Uterus (tissue), 4 donors: ENCODE data around the gene COL4A4. TPM values are rescaled to one million over a fixed set of nuclear protein-coding genes. Genes with fewer than 3 reads are reported as not detected.

Experiments
- DNase-seq, 2 donors: peaks; one replicate each; pipeline ENCODE4 v3.0.0-alpha.2; 2019 to 2020
- H3K27ac ChIP-seq, 2 donors: fragments of 200-600 bp; sonication (generic); 1 replicate in 1 of 2; 2 replicates in 1 of 2; pipeline ENCODE4 v1.5.1; 2016 to 2018
- H3K27me3 ChIP-seq, 2 donors: fragments of 200-600 bp; sonication (generic); one replicate each; pipeline ENCODE4 v1.5.1; 2018 to 2019; ENCODE audit warnings: control low read depth in 1 of 2
- H3K36me3 ChIP-seq, 2 donors: fragments of 200-600 bp; sonication (generic); one replicate each; pipeline ENCODE4 v1.5.1; 2019; ENCODE audit warnings: control low read depth in 1 of 2
- H3K4me1 ChIP-seq, 2 donors: fragments of 200-600 bp; sonication (generic); one replicate each; pipeline ENCODE4 v1.5.1; 2018 to 2019; ENCODE audit warnings: control low read depth in 1 of 2
- H3K4me3 ChIP-seq, 2 donors: fragments of 200-600 bp; sonication (generic); 1 replicate in 1 of 2; 2 replicates in 1 of 2; pipeline ENCODE4 v1.5.1; 2018 to 2019; ENCODE audit warnings: mild to moderate bottlenecking in 1 of 2
- H3K9me3 ChIP-seq, 2 donors: fragments of 200-600 bp; sonication (generic); one replicate each; pipeline ENCODE4 v1.5.1; 2019; ENCODE audit warnings: control low read depth in 1 of 2
- CTCF ChIP-seq, 4 experiments: fragments of 200-600 bp in 2 of 4; fragments of 450-650 bp in 2 of 4; sonication (generic) in 2 of 4; IDR thresholded peaks; one replicate each; pipeline ENCODE4 v1.5.1; 2016 to 2019; ENCODE audit warnings: antibody characterized with exemption in 4 of 4, mild to moderate bottlenecking in 2 of 4, moderate library complexity in 1 of 4
- POLR2A ChIP-seq, 2 donors: fragments of 450-650 bp; IDR thresholded peaks; one replicate each; pipeline ENCODE4 v1.6.1; 2016; ENCODE audit warnings: antibody characterized with exemption in 2 of 2, mild to moderate bottlenecking in 1 of 2, moderate library complexity in 1 of 2
- intact Hi-C: fragments of 100-400 bp; cut with DNase I; formaldehyde crosslinking; loops from one replicate; pipeline ENCODE4 v1.15.1; 2023; ENCODE audit warnings: low total_unique reads
- total RNA-seq, 4 donors: library from RNA; depleted of rRNA in 3 of 4; stranded (reverse); fragments of >200 nt in 3 of 4; gene quantifications; one replicate each; pipeline versions ENCODE4 v1.1.0 to v1.2.4, GENCODE V29; 2014 to 2023
- donor health status: DM: yes; HTN: yes; CAD: no.

COL4A4 gene
- total RNA-seq, 4 donors from 2014 or later = 0.76 to 6.4 (median 3.4) TPM

- no peaks in the 10 kb centered on the region for H3K36me3 ChIP-seq
- H3K4me3 ChIP-seq = no peak overlapping the region
- no peaks in the 10 kb centered on the region for H3K9me3 ChIP-seq
- no peaks in the 10 kb centered on the region for H3K27me3 ChIP-seq
- H3K27ac ChIP-seq = no peak overlapping the region
- no peaks in the 10 kb centered on the region for H3K4me1 ChIP-seq
- no peak for DNase-seq
- intact Hi-C loops = no loop called here
- no peak for TF ChIP-seq CTCF (IDR thresholded peaks at IDR 0.05)
- no peak for TF ChIP-seq POLR2A (IDR thresholded peaks at IDR 0.05)
Measured at GRCh38 chr2:227201771-227202170, 37.8 kb upstream of the COL4A4 start.

GRCh38 chr2:227198866-227199265, 34.9 kb upstream of the COL4A4 start:
- intact Hi-C loops = no loop called here
- TF ChIP-seq CTCF (IDR thresholded peaks at IDR 0.05) (no peak), POLR2A (IDR thresholded peaks at IDR 0.05) (no peak)
- no peaks in the 10 kb centered on the region for H3K27me3 ChIP-seq
- no peak overlapping the region for H3K4me3 ChIP-seq
- DNase-seq = no peak
- H3K27ac ChIP-seq = no peak overlapping the region
- H3K4me1 ChIP-seq = no peaks in the 10 kb centered on the region
- H3K36me3 ChIP-seq = no peaks in the 10 kb centered on the region
- no peaks in the 10 kb centered on the region for H3K9me3 ChIP-seq

GRCh38 chr2:227194219-227194618, 30.2 kb upstream of the COL4A4 start:
- Histone ChIP-seq H3K36me3 (no peaks in the 10 kb centered on the region), H3K27me3 (no peaks in the 10 kb centered on the region), H3K4me3 (no peak overlapping the region), H3K4me1 (no peaks in the 10 kb centered on the region), H3K27ac (no peak overlapping the region), H3K9me3 (no peaks in the 10 kb centered on the region)
- no peak for DNase-seq
- TF ChIP-seq CTCF (IDR thresholded peaks at IDR 0.05) (no peak), POLR2A (IDR thresholded peaks at IDR 0.05) (no peak)
- intact Hi-C loops = no loop called here

- no peak overlapping the region for H3K27ac ChIP-seq
- no peaks in the 10 kb centered on the region for H3K9me3 ChIP-seq
- no peaks in the 10 kb centered on the region for H3K36me3 ChIP-seq
- H3K27me3 ChIP-seq = no peaks in the 10 kb centered on the region
- no peaks in the 10 kb centered on the region for H3K4me1 ChIP-seq
- no peak overlapping the region for H3K4me3 ChIP-seq
- no peak for DNase-seq
- intact Hi-C loops = no loop called here
- TF ChIP-seq POLR2A (IDR thresholded peaks at IDR 0.05) (no peak), CTCF (IDR thresholded peaks at IDR 0.05) (no peak)
Measured at GRCh38 chr2:227192491-227192890, 28.5 kb upstream of the COL4A4 start.

- no peak overlapping the region for H3K27ac ChIP-seq
- intact Hi-C loops = no loop called here
Measured at GRCh38 chr2:227191367-227191766, 27.4 kb upstream of the COL4A4 start.

More at GRCh38 chr2:227191367-227191766, 27.4 kb upstream of the COL4A4 start:
- Histone ChIP-seq H3K4me1 (no peaks in the 10 kb centered on the region), H3K27me3 (no peaks in the 10 kb centered on the region), H3K9me3 (no peaks in the 10 kb centered on the region), H3K36me3 (no peaks in the 10 kb centered on the region), H3K4me3 (no peak overlapping the region)
- TF ChIP-seq POLR2A (IDR thresholded peaks at IDR 0.05) = no peak
- TF ChIP-seq CTCF (IDR thresholded peaks at IDR 0.05) = no peak
- DNase-seq = no peak
